ENCODE results near the gene EOLA2.
A peak's percentile ranks its signal among the peaks of the same experiment; 100 is the strongest.
"Not testable (repeated sequence)": the region's sequence is repeated elsewhere in the genome, so short reads cannot be mapped to it uniquely, and the experiment has no call there.

The EOLA2 gene

GRCh38 chrX:149923836-149924235, 14.5 kb downstream of the EOLA2 start:
- H3K4me3 Mint-ChIP-seq; H3K4me1 Mint-ChIP-seq (ENCODE audit: low read depth); H3K27ac Mint-ChIP-seq; H3K9me3 Mint-ChIP-seq; H3K27me3 Mint-ChIP-seq; H3K36me3 Mint-ChIP-seq (ENCODE audit: low read depth); DNase-seq: not testable (repeated sequence)

- DNase-seq: no peak
- H3K4me3 Mint-ChIP-seq: no peak overlapping the region
- H3K36me3 Mint-ChIP-seq (ENCODE audit: low read depth): no peaks in the 10 kb centered on the region
- peaks cover 5% of the 10 kb centered on the region for H3K9me3 Mint-ChIP-seq
- peak overlapping the region; percentile 45 for H3K27ac Mint-ChIP-seq
- H3K27me3 Mint-ChIP-seq: no peaks in the 10 kb centered on the region
- peaks cover 11% of the 10 kb centered on the region for H3K4me1 Mint-ChIP-seq (ENCODE audit: low read depth)
Measured at GRCh38 chrX:149916745-149917392, 21.4 kb downstream of the EOLA2 start.

- no peak for DNase-seq
- Mint-ChIP-seq H3K4me1 (ENCODE audit: low read depth) (peaks cover 2% of the 10 kb centered on the region), H3K27me3 (no peaks in the 10 kb centered on the region), H3K27ac (no peak overlapping the region), H3K9me3 (peaks cover 5% of the 10 kb centered on the region), H3K4me3 (no peak overlapping the region), H3K36me3 (ENCODE audit: low read depth) (no peaks in the 10 kb centered on the region)
Measured at GRCh38 chrX:149910178-149910695, 28.1 kb downstream of the EOLA2 start.

- Mint-ChIP-seq H3K27me3 (peaks cover under 1% of the 10 kb centered on the region), H3K9me3 (peaks cover 5% of the 10 kb centered on the region), H3K4me1 (ENCODE audit: low read depth) (peaks cover 5% of the 10 kb centered on the region), H3K36me3 (ENCODE audit: low read depth) (no peaks in the 10 kb centered on the region), H3K4me3 (no peak overlapping the region), H3K27ac (no peak overlapping the region)
- no peak for DNase-seq
Measured at GRCh38 chrX:149909324-149910177, 28.7 kb downstream of the EOLA2 start.

- no peak for DNase-seq
- no peaks in the 10 kb centered on the region for H3K36me3 Mint-ChIP-seq (ENCODE audit: low read depth)
- H3K9me3 Mint-ChIP-seq: peaks cover 5% of the 10 kb centered on the region
- H3K27me3 Mint-ChIP-seq: peaks cover 4% of the 10 kb centered on the region
- no peak overlapping the region for H3K27ac Mint-ChIP-seq
- peaks cover 13% of the 10 kb centered on the region for H3K4me1 Mint-ChIP-seq (ENCODE audit: low read depth)
- no peak overlapping the region for H3K4me3 Mint-ChIP-seq
Measured at GRCh38 chrX:149908727-149909126, 29.6 kb downstream of the EOLA2 start.

GRCh38 chrX:149908308-149908707, 30.0 kb downstream of the EOLA2 start:
- Mint-ChIP-seq H3K9me3 (peaks cover 3% of the 10 kb centered on the region), H3K27ac (no peak overlapping the region), H3K27me3 (peaks cover 7% of the 10 kb centered on the region), H3K4me1 (ENCODE audit: low read depth) (peaks cover 13% of the 10 kb centered on the region), H3K4me3 (no peak overlapping the region), H3K36me3 (ENCODE audit: low read depth) (no peaks in the 10 kb centered on the region)
- no peak for DNase-seq

GRCh38 chrX:149903889-149904748, 34.2 kb downstream of the EOLA2 start:
- Mint-ChIP-seq H3K4me1 (ENCODE audit: low read depth) (peaks cover 16% of the 10 kb centered on the region), H3K9me3 (no peaks in the 10 kb centered on the region), H3K4me3 (peak overlapping the region; percentile 7), H3K36me3 (ENCODE audit: low read depth) (no peaks in the 10 kb centered on the region), H3K27me3 (peaks cover 32% of the 10 kb centered on the region), H3K27ac (peak overlapping the region; percentile 38)
- DNase-seq: no peak

GRCh38 chrX:149898554-149898953, 39.7 kb downstream of the EOLA2 start:
- peaks cover 12% of the 10 kb centered on the region for H3K4me1 Mint-ChIP-seq (ENCODE audit: low read depth)
- no peak overlapping the region for H3K27ac Mint-ChIP-seq
- H3K9me3 Mint-ChIP-seq: no peaks in the 10 kb centered on the region
- H3K36me3 Mint-ChIP-seq (ENCODE audit: low read depth): no peaks in the 10 kb centered on the region
- H3K4me3 Mint-ChIP-seq: no peak overlapping the region
- H3K27me3 Mint-ChIP-seq: peaks cover 43% of the 10 kb centered on the region
- no peak for DNase-seq

- H3K9me3 Mint-ChIP-seq; H3K36me3 Mint-ChIP-seq (ENCODE audit: low read depth); H3K4me1 Mint-ChIP-seq (ENCODE audit: low read depth); H3K27ac Mint-ChIP-seq; DNase-seq; H3K4me3 Mint-ChIP-seq: not testable (repeated sequence)
- peaks cover 38% of the 10 kb centered on the region for H3K27me3 Mint-ChIP-seq
Measured at GRCh38 chrX:149890828-149891227, 47.5 kb downstream of the EOLA2 start.
